Measurements from ENCODE around the gene CRISP3. TPM values are rescaled to one million over a fixed set of nuclear protein-coding genes. Genes with fewer than 3 reads are reported as not detected.

Gene CRISP3
- total and polyA plus RNA-seq, 2 of the 8 experiments (the other 6 are each of a cell fraction or from before 2014, with no cell fraction given), result not detected

DNA sequence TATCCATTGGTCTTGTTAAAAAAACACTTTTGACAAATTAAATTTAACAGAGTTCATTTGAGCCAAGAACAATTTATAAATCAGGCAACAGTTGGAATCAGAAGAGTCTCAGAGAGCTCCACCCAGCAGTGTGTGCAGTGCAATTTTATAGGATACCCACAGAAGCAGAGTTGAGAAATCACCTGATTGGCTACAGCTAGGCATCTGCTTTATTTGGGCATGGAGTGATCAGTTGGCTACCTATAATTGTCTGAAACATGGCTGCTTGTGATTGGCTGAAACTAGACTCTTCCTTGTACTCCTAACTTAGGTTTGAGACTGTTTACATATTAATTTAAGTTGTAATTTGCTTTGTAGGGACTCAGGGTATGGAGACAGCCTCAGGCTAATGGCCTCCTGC, 30.9 kb upstream of the CRISP3 start (continued):
- no peak for TF ChIP-seq POLR2A (IDR thresholded peaks at IDR 0.05; ENCODE audit: control extremely low read depth in 1 of 2, low read depth in 2 of 2, low read length in 2 of 2)
- TF ChIP-seq, protein P1, sequence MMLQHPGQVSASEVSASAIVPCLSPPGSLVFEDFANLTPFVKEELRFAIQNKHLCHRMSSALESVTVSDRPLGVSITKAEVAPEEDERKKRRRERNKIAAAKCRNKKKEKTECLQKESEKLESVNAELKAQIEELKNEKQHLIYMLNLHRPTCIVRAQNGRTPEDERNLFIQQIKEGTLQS (IDR thresholded peaks at IDR 0.05; ENCODE audit: insufficient read depth, low read depth, low read length), result no peak
- TF ChIP-seq CBX8 (IDR thresholded peaks at IDR 0.05; ENCODE audit: borderline replicate concordance, low read depth, low read length), result no peak
- no peak for TF ChIP-seq CHD1 (IDR thresholded peaks at IDR 0.05; ENCODE audit: low read depth, low read length)
- no peak for TF ChIP-seq BRCA1 (IDR thresholded peaks at IDR 0.05; ENCODE audit: low read depth, low read length)
- no peak for TF ChIP-seq BCL11A (IDR thresholded peaks at IDR 0.05; ENCODE audit: low read depth in 2 of 2, low read length in 2 of 2)
- TF ChIP-seq NRF1 (IDR thresholded peaks at IDR 0.05; ENCODE audit: low read depth, low read length), result no peak
- TF ChIP-seq ASH2L (IDR thresholded peaks at IDR 0.05; ENCODE audit: low read length), result no peak
- TF ChIP-seq KDM1A (IDR thresholded peaks at IDR 0.05; ENCODE audit: borderline replicate concordance, low read length), result no peak
- no peak for TF ChIP-seq SIN3A (conservative IDR thresholded peaks at IDR 0.05 in 1 of 2, IDR thresholded peaks at IDR 0.05 in 1 of 2; ENCODE audit: low read depth in 1 of 2, low read length in 2 of 2)
- no peak for TF ChIP-seq GTF2F1 (IDR thresholded peaks at IDR 0.05; ENCODE audit: borderline replicate concordance, low read depth, low read length)

Measured in H1 (cell line).